ENCODE measurements around the gene PPP6R3.
"Not testable (repeated sequence)": the region's sequence is repeated elsewhere in the genome, so short reads cannot be mapped to it uniquely, and the experiment has no call there.

The PPP6R3 gene

GRCh38 chr11:68460741-68461574 is at the start of gene PPP6R3:
Gene PPP6R3 (plus strand): TSS chr11:68460752. CDS start chr11:68537665, 76,913 bp downstream.
- no peak for DNase-seq (ENCODE audit: low read depth)

- DNase-seq (ENCODE audit: low read depth): no peak
These were observed 49.0 kb upstream of the PPP6R3 start for GRCh38 chr11:68411501-68411991.

GRCh38 chr11:68412593-68413475 is 47.7 kb upstream of the PPP6R3 start:
- DNase-seq (ENCODE audit: low read depth): no peak

- no peak for DNase-seq (ENCODE audit: low read depth)
These were observed 47.0 kb upstream of the PPP6R3 start for GRCh38 chr11:68413591-68413999.

GRCh38 chr11:68414496-68415221 is 45.9 kb upstream of the PPP6R3 start:
- no peak for DNase-seq (ENCODE audit: low read depth)

GRCh38 chr11:68416070-68416578 is 44.4 kb upstream of the PPP6R3 start:
- DNase-seq (ENCODE audit: low read depth): no peak

- DNase-seq (ENCODE audit: low read depth): no peak
These were observed 41.9 kb upstream of the PPP6R3 start for GRCh38 chr11:68418648-68419047.

GRCh38 chr11:68420171-68420570 is 40.4 kb upstream of the PPP6R3 start:
- no peak for DNase-seq (ENCODE audit: low read depth)

- no peak for DNase-seq (ENCODE audit: low read depth)
These were observed 37.1 kb upstream of the PPP6R3 start for GRCh38 chr11:68423481-68423880.

GRCh38 chr11:68424101-68424632 is 36.4 kb upstream of the PPP6R3 start:
- DNase-seq (ENCODE audit: low read depth): no peak

- DNase-seq (ENCODE audit: low read depth): no peak
These were observed 35.3 kb upstream of the PPP6R3 start for GRCh38 chr11:68424981-68425865.

GRCh38 chr11:68425866-68426380 is 34.6 kb upstream of the PPP6R3 start:
- DNase-seq (ENCODE audit: low read depth): no peak

GRCh38 chr11:68429661-68430060 is 30.9 kb upstream of the PPP6R3 start:
- no peak for DNase-seq (ENCODE audit: low read depth)

- DNase-seq (ENCODE audit: low read depth): no peak
These were observed 30.2 kb upstream of the PPP6R3 start for GRCh38 chr11:68430384-68430783.

- DNase-seq (ENCODE audit: low read depth): no peak
These were observed 29.8 kb upstream of the PPP6R3 start for GRCh38 chr11:68430801-68431200.

- DNase-seq (ENCODE audit: low read depth): no peak
These were observed 28.4 kb upstream of the PPP6R3 start for GRCh38 chr11:68431984-68432645.

GRCh38 chr11:68432874-68433273 is 27.7 kb upstream of the PPP6R3 start:
- DNase-seq (ENCODE audit: low read depth): no peak

- no peak for DNase-seq (ENCODE audit: low read depth)
These were observed 27.0 kb upstream of the PPP6R3 start for GRCh38 chr11:68433541-68433940.

GRCh38 chr11:68434159-68434558 is 26.4 kb upstream of the PPP6R3 start:
- not testable (repeated sequence) for DNase-seq (ENCODE audit: low read depth)
